Limb (tissue), 2 donors: ENCODE measurements around the gene EIF4G3.
"Not testable (repeated sequence)": the region's sequence is repeated elsewhere in the genome, so short reads cannot be mapped to it uniquely, and the experiment has no call there.

Experiments
- DNase-seq, 2 donors: peaks; one replicate each; pipeline ENCODE4 v3.0.0-alpha.2; 2016; ENCODE audit errors: extremely low spot score in 2 of 2

Gene EIF4G3

GRCh38 chr1:21156019-21156418, 20.7 kb downstream of the EIF4G3 start:
- DNase-seq = no peak

GRCh38 chr1:21154717-21155116, 22.0 kb downstream of the EIF4G3 start:
- DNase-seq = no peak

GRCh38 chr1:21153388-21153787, 23.3 kb downstream of the EIF4G3 start:
- no peak for DNase-seq

- DNase-seq = no peak
Observed at GRCh38 chr1:21152423-21153100, 24.1 kb downstream of the EIF4G3 start.

GRCh38 chr1:21149855-21150432, 26.8 kb downstream of the EIF4G3 start:
- DNase-seq = peak; percentile 47 to 72

GRCh38 chr1:21149430-21149854, 27.3 kb downstream of the EIF4G3 start:
- peak; percentile 38 to 59 for DNase-seq

- DNase-seq = no peak
Observed at GRCh38 chr1:21143752-21144151, 32.9 kb downstream of the EIF4G3 start.

GRCh38 chr1:21143138-21143537, 33.6 kb downstream of the EIF4G3 start:
- DNase-seq = no peak

- DNase-seq = no peak
Observed at GRCh38 chr1:21141030-21141429, 35.7 kb downstream of the EIF4G3 start.

GRCh38 chr1:21139601-21140000, 37.1 kb downstream of the EIF4G3 start:
- no peak for DNase-seq

GRCh38 chr1:21136344-21136743, 40.4 kb downstream of the EIF4G3 start:
- not testable (repeated sequence) for DNase-seq

- DNase-seq = no peak
Observed at GRCh38 chr1:21131200-21131599, 45.5 kb downstream of the EIF4G3 start.

- DNase-seq = no peak
Observed at GRCh38 chr1:21129407-21129806, 47.3 kb downstream of the EIF4G3 start.

- DNase-seq = no peak
Observed at GRCh38 chr1:21126324-21126723, 50.4 kb downstream of the EIF4G3 start.

GRCh38 chr1:21124846-21125245, 51.9 kb downstream of the EIF4G3 start:
- DNase-seq = no peak

GRCh38 chr1:21123287-21123948, 53.3 kb downstream of the EIF4G3 start:
- no peak for DNase-seq

- no peak for DNase-seq
Observed at GRCh38 chr1:21121764-21122471, 54.8 kb downstream of the EIF4G3 start.

- DNase-seq = no peak
Observed at GRCh38 chr1:21118167-21118566, 58.5 kb downstream of the EIF4G3 start.

GRCh38 chr1:21117597-21118001, 59.1 kb downstream of the EIF4G3 start:
- peak in 1 of 2 donors; percentile 5 for DNase-seq

GRCh38 chr1:21117159-21117558, 59.5 kb downstream of the EIF4G3 start:
- DNase-seq = no peak

GRCh38 chr1:21115098-21115760, 61.5 kb downstream of the EIF4G3 start:
- DNase-seq = no peak

GRCh38 chr1:21114431-21114830, 62.3 kb downstream of the EIF4G3 start:
- no peak for DNase-seq
